GM12865 (cell line): ENCODE results near the gene PFDN1.
A peak's percentile ranks its signal among the peaks of the same experiment; 100 is the strongest.

Experiments
- DNase-seq: peaks from one replicate; pipeline ENCODE4 v3.0.0; 2010; ENCODE audit warnings: low read depth
- H3K4me3 ChIP-seq: 2 replicates; pipeline ENCODE4 v1.5.1; 2011; ENCODE audit warnings: mild to moderate bottlenecking, low read depth, low read length, control low read depth
- CTCF ChIP-seq: IDR thresholded peaks from 2 replicates; pipeline ENCODE4 v1.5.1; 2011; ENCODE audit warnings: low read length, control low read depth, low read depth, inconsistent platforms; ENCODE audit not compliant: insufficient read depth; ENCODE audit errors: missing control alignments

Gene PFDN1

GRCh38 chr5:140242890-140243585 lies 59.9 kb downstream of the PFDN1 start:
- TF ChIP-seq CTCF: no peak
- H3K4me3 ChIP-seq: no peak overlapping the region
- DNase-seq: no peak

GRCh38 chr5:140242099-140242498 lies 60.8 kb downstream of the PFDN1 start:
- DNase-seq: no peak
- no peak overlapping the region for H3K4me3 ChIP-seq
- no peak for TF ChIP-seq CTCF

- DNase-seq: no peak
- H3K4me3 ChIP-seq: no peak overlapping the region
- no peak for TF ChIP-seq CTCF
Observed at GRCh38 chr5:140240987-140241706, 61.8 kb downstream of the PFDN1 start.

- TF ChIP-seq CTCF: peak; percentile 67
Observed at GRCh38 chr5:140239939-140240700, 62.8 kb downstream of the PFDN1 start.

GRCh38 chr5:140239461-140239860 lies 63.4 kb downstream of the PFDN1 start:
- no peak for DNase-seq
- no peak overlapping the region for H3K4me3 ChIP-seq
- TF ChIP-seq CTCF: no peak

More at GRCh38 chr5:140239939-140240700, 62.8 kb downstream of the PFDN1 start:
- peak; percentile 79 for DNase-seq
- no peak overlapping the region for H3K4me3 ChIP-seq

- no peak overlapping the region for H3K4me3 ChIP-seq
- DNase-seq: no peak
- no peak for TF ChIP-seq CTCF
Observed at GRCh38 chr5:140238756-140239155, 64.1 kb downstream of the PFDN1 start.
